HepG2 (cell line): ENCODE results near the gene ALKBH2. TPM values are rescaled to one million over a fixed set of nuclear protein-coding genes. Genes with fewer than 3 reads are reported as not detected.
A peak's percentile ranks its signal among the peaks of the same experiment; 100 is the strongest.

Experiments used
- CEBPG ChIP-seq: IDR thresholded peaks from 2 replicates; pipeline ENCODE4 v1.6.1; 2016
- DDIT3 ChIP-seq: sonication (generic); formaldehyde crosslinking; IDR thresholded peaks from 2 replicates; pipeline ENCODE4 v1.4.0; 2020; ENCODE audit warnings: mild to moderate bottlenecking, missing genetic modification reagents
- DNMT1 ChIP-seq: sonication (generic); formaldehyde crosslinking; IDR thresholded peaks from 2 replicates; pipeline ENCODE4 v1.5.1; 2020; ENCODE audit warnings: mild to moderate bottlenecking, missing genetic modification reagents
- DRAP1 ChIP-seq: IDR thresholded peaks from 2 replicates; pipeline ENCODE4 v1.6.1; 2016; ENCODE audit warnings: missing genetic modification reagents, missing compliant biosample characterization
- MIXL1 ChIP-seq: IDR thresholded peaks from 2 replicates; pipeline ENCODE4 v1.6.1; 2016
- NR2F2 ChIP-seq: IDR thresholded peaks from 2 replicates; pipeline ENCODE4 v1.6.1; 2012; ENCODE audit warnings: low read depth, inconsistent platforms, borderline replicate concordance
- PBX3 ChIP-seq: sonication (generic); formaldehyde crosslinking; IDR thresholded peaks from 2 replicates; pipeline ENCODE4 v1.8.1; 2023; ENCODE audit warnings: missing genetic modification reagents, inconsistent platforms, borderline replicate concordance
- REL ChIP-seq: sonication (generic); formaldehyde crosslinking; conservative IDR thresholded peaks from 2 replicates; pipeline ENCODE4 v1.8.0; 2022; ENCODE audit warnings: mild to moderate bottlenecking, missing genetic modification reagents, moderate library complexity
- RFXANK ChIP-seq: IDR thresholded peaks from 2 replicates; pipeline ENCODE4 v1.6.1; 2016
- SALL1 ChIP-seq: sonication (generic); formaldehyde crosslinking; IDR thresholded peaks from 2 replicates; pipeline ENCODE4 v1.8.0; 2022; ENCODE audit warnings: mild to moderate bottlenecking, missing genetic modification reagents
- TCF12 ChIP-seq, 2 experiments: fragments of 450-650 bp in 1 of 2; sonication (generic) in 1 of 2; formaldehyde crosslinking in 1 of 2; IDR thresholded peaks; 2 replicates each; pipeline versions ENCODE4 v1.6.1 to v1.8.0; 2017 to 2022; ENCODE audit warnings: antibody characterized with exemption in 1 of 2, mild to moderate bottlenecking in 1 of 2, missing genetic modification reagents in 1 of 2, moderate library complexity in 1 of 2
- ZFYVE20 ChIP-seq: sonication (generic); formaldehyde crosslinking; IDR thresholded peaks from 2 replicates; pipeline ENCODE4 v1.8.0; 2023; ENCODE audit warnings: low read depth, mild to moderate bottlenecking, moderate library complexity, missing genetic modification reagents, borderline replicate concordance
- ZMYM4 ChIP-seq: sonication (generic); formaldehyde crosslinking; IDR thresholded peaks from 2 replicates; pipeline ENCODE4 v1.8.1; 2023; ENCODE audit warnings: mild to moderate bottlenecking, missing genetic modification reagents
- ZNF136 ChIP-seq: sonication (generic); formaldehyde crosslinking; IDR thresholded peaks from 2 replicates; pipeline ENCODE4 v1.8.1; 2022; ENCODE audit warnings: low read depth, mild to moderate bottlenecking, moderate library complexity, missing genetic modification reagents
- ZNF20 ChIP-seq: sonication (generic); formaldehyde crosslinking; IDR thresholded peaks from 2 replicates; pipeline ENCODE4 v1.4.0; 2020; ENCODE audit warnings: mild to moderate bottlenecking, moderate library complexity, missing genetic modification reagents
- ZNF3 ChIP-seq: IDR thresholded peaks from 2 replicates; pipeline ENCODE4 v1.7.0; 2017; ENCODE audit warnings: inconsistent platforms
- ZNF550 ChIP-seq: sonication (generic); formaldehyde crosslinking; IDR thresholded peaks from 2 replicates; pipeline ENCODE4 v1.4.0; 2020; ENCODE audit warnings: mild to moderate bottlenecking, missing genetic modification reagents, borderline replicate concordance
- ZNF629 ChIP-seq: sonication (generic); formaldehyde crosslinking; conservative IDR thresholded peaks from 2 replicates; pipeline ENCODE4 v1.5.0; 2020; ENCODE audit warnings: missing genetic modification reagents
- ZNF761 ChIP-seq: sonication (generic); formaldehyde crosslinking; conservative IDR thresholded peaks from 2 replicates; pipeline ENCODE4 v1.4.0; 2020; ENCODE audit warnings: mild to moderate bottlenecking, missing genetic modification reagents
- ZNF766 ChIP-seq: sonication (generic); formaldehyde crosslinking; IDR thresholded peaks from 2 replicates; pipeline ENCODE4 v1.5.0; 2020; ENCODE audit warnings: missing genetic modification reagents, borderline replicate concordance
- ZNF768 ChIP-seq: sonication (generic); formaldehyde crosslinking; IDR thresholded peaks from 2 replicates; pipeline ENCODE4 v1.4.0; 2020; ENCODE audit warnings: missing genetic modification reagents
- ZNF841 ChIP-seq: sonication (generic); formaldehyde crosslinking; IDR thresholded peaks from 2 replicates; pipeline ENCODE4 v1.8.1; 2023; ENCODE audit warnings: missing genetic modification reagents, borderline replicate concordance
- polyA plus RNA-seq, 8 experiments: library from polyadenylated mRNA; depleted of rRNA in 3 of 8; stranded (reverse) in 7 of 8; unstranded in 1 of 8; fragments of >200 nt; fragmentation: Illumina TruSeq in 4 of 8; extraction: Trizol in 4 of 8; gene quantifications; 2 replicates each; pipeline versions ENCODE4 v1.2.1 to v1.2.3, GENCODE V29; 2011 to 2016; ENCODE audit warnings: low read depth in 4 of 8, missing spikeins in 1 of 8, mixed read lengths in 1 of 8; ENCODE audit not compliant: insufficient read depth in 1 of 8
- total RNA-seq, 5 experiments: library from RNA; depleted of rRNA; stranded (reverse); fragments of >200 nt; fragmentation: Illumina TruSeq; extraction: Trizol; gene quantifications; 2 replicates each; pipeline ENCODE4 v1.2.3, GENCODE V29; 2016; ENCODE audit warnings: low read depth in 1 of 5
- TF ChIP-seq, protein P1 (sequence below): IDR thresholded peaks from 2 replicates; pipeline ENCODE4 v1.6.1; 2016; ENCODE audit warnings: low read depth, control low read depth
- TF ChIP-seq, protein P2 (sequence below): sonication (generic); formaldehyde crosslinking; IDR thresholded peaks from 2 replicates; pipeline ENCODE4 v1.5.0; 2020; ENCODE audit warnings: missing genetic modification reagents

Gene ALKBH2
- total and polyA plus RNA-seq, 2 of the 13 experiments (the other 11 are each of a cell fraction or from before 2014, with no cell fraction given) = 21.0 to 40.5 TPM

GRCh38 chr12:109093022-109093918 is at the start of gene ALKBH2 (continued):
- TF ChIP-seq ZNF768 (CRISPR knock-in tag) (peak; percentile 99), ZNF766 (CRISPR knock-in tag) (peak; percentile 97), MIXL1 (CRISPR knock-in tag) (peak; percentile 85; the same call in 1 of the 2 replicates), ZNF20 (no peak), ZNF841 (CRISPR knock-in tag) (peak; percentile 88), PBX3 (CRISPR knock-in tag) (no peak), ZNF136 (CRISPR knock-in tag) (peak; percentile 90), ZFYVE20 (CRISPR knock-in tag) (peak; percentile 91; the same call in 1 of the 2 replicates), ZNF3 (CRISPR knock-in tag) (no peak), REL (CRISPR knock-in tag) (peak; percentile 93; the same call in 1 of the 2 replicates), DRAP1 (CRISPR knock-in tag) (peak; percentile 46; the same call in 1 of the 2 replicates), RFXANK (CRISPR knock-in tag) (peak; percentile 80; the same call in 1 of the 2 replicates), NR2F2 (no peak), TCF12 (IDR thresholded peaks at IDR 0.05) (no peak), TCF12 (CRISPR knock-in tag; IDR thresholded peaks at IDR 0.05) (peak; percentile 52; the same call in 1 of the 2 replicates), DNMT1 (0 out of 2 replicates have a peak, but pooled peaks have one; percentile 27), ZMYM4 (CRISPR knock-in tag) (peak; percentile 98), SALL1 (CRISPR knock-in tag) (peak; percentile 97), DDIT3 (no peak), ZNF629 (CRISPR knock-in tag) (no peak; the same call in 1 of the 2 replicates), ZNF761 (peak; percentile 97), CEBPG (CRISPR knock-in tag) (peak; percentile 46), ZNF550 (CRISPR knock-in tag) (peak; percentile 93; the same call in 1 of the 2 replicates)
- TF ChIP-seq, protein P1, sequence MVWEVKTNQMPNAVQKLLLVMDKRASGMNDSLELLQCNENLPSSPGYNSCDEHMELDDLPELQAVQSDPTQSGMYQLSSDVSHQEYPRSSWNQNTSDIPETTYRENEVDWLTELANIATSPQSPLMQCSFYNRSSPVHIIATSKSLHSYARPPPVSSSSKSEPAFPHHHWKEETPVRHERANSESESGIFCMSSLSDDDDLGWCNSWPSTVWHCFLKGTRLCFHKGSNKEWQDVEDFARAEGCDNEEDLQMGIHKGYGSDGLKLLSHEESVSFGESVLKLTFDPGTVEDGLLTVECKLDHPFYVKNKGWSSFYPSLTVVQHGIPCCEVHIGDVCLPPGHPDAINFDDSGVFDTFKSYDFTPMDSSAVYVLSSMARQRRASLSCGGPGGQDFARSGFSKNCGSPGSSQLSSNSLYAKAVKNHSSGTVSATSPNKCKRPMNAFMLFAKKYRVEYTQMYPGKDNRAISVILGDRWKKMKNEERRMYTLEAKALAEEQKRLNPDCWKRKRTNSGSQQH = peak; percentile 86
- TF ChIP-seq, protein P2, sequence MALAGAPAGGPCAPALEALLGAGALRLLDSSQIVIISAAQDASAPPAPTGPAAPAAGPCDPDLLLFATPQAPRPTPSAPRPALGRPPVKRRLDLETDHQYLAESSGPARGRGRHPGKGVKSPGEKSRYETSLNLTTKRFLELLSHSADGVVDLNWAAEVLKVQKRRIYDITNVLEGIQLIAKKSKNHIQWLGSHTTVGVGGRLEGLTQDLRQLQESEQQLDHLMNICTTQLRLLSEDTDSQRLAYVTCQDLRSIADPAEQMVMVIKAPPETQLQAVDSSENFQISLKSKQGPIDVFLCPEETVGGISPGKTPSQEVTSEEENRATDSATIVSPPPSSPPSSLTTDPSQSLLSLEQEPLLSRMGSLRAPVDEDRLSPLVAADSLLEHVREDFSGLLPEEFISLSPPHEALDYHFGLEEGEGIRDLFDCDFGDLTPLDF = 0 out of 2 replicates have a peak, but pooled peaks have one; percentile 78
